ENCODE results near the gene FANCC.

The FANCC gene

GRCh38 chr9:95107001-95107749, 210.3 kb downstream of the FANCC start:
- DNase-seq (ENCODE audit: low read depth), result no peak
- H3K4me3 ChIP-seq (ENCODE audit: low read length), result no peak overlapping the region
- TF ChIP-seq CTCF (conservative IDR thresholded peaks at IDR 0.05; ENCODE audit: low read length), result no peak

- DNase-seq (ENCODE audit: low read depth), result no peak
- TF ChIP-seq CTCF (conservative IDR thresholded peaks at IDR 0.05; ENCODE audit: low read length), result no peak
Measured at GRCh38 chr9:95105519-95106287, 211.8 kb downstream of the FANCC start.

GRCh38 chr9:95104980-95105379, 212.5 kb downstream of the FANCC start:
- no peak for TF ChIP-seq CTCF (conservative IDR thresholded peaks at IDR 0.05; ENCODE audit: low read length)
- no peak for DNase-seq (ENCODE audit: low read depth)
- H3K4me3 ChIP-seq (ENCODE audit: low read length), result no peak overlapping the region

More at GRCh38 chr9:95105519-95106287, 211.8 kb downstream of the FANCC start:
- no peak overlapping the region for H3K4me3 ChIP-seq (ENCODE audit: low read length)

- TF ChIP-seq CTCF (conservative IDR thresholded peaks at IDR 0.05; ENCODE audit: low read length), result no peak
- no peak overlapping the region for H3K4me3 ChIP-seq (ENCODE audit: low read length)
- no peak for DNase-seq (ENCODE audit: low read depth)
Measured at GRCh38 chr9:95104581-95104960, 212.9 kb downstream of the FANCC start.

GRCh38 chr9:95103871-95104580, 213.5 kb downstream of the FANCC start:
- no peak overlapping the region for H3K4me3 ChIP-seq (ENCODE audit: low read length)
- peak; percentile 44 for DNase-seq (ENCODE audit: low read depth)
- TF ChIP-seq CTCF (conservative IDR thresholded peaks at IDR 0.05; ENCODE audit: low read length), result no peak

- TF ChIP-seq CTCF (conservative IDR thresholded peaks at IDR 0.05; ENCODE audit: low read length), result peak; percentile 35
- no peak overlapping the region for H3K4me3 ChIP-seq (ENCODE audit: low read length)
- peak; percentile 13 for DNase-seq (ENCODE audit: low read depth)
Measured at GRCh38 chr9:95103281-95103771, 214.2 kb downstream of the FANCC start.

All from AG10803 (cell line).